ENCODE measurements around the gene ZBTB42.

The ZBTB42 gene

GRCh38 chr14:104757681-104758392, 43.1 kb upstream of the ZBTB42 start:
- peaks cover 62% of the 10 kb centered on the region for H3K79me2 ChIP-seq (ENCODE audit: control insufficient read depth, insufficient read depth, low read length, unreplicated experiment)
- no peak overlapping the region for H3K4me3 ChIP-seq (ENCODE audit: low read depth, low read length)
- no peak overlapping the region for H2AFZ ChIP-seq (ENCODE audit: low read length, unreplicated experiment)
- peaks cover 8% of the 10 kb centered on the region for H3K4me1 ChIP-seq (ENCODE audit: control insufficient read depth, insufficient read depth, low read length, unreplicated experiment)
- peaks cover 15% of the 10 kb centered on the region; the same call in 1 of the 2 replicates for H3K36me3 ChIP-seq (ENCODE audit: insufficient read depth, low read length)
- no peak overlapping the region for H3K27ac ChIP-seq (ENCODE audit: low read depth, low read length)
- no peaks in the 10 kb centered on the region for H3K27me3 ChIP-seq (ENCODE audit: insufficient read depth, low read length)

- Histone ChIP-seq H3K27me3 (ENCODE audit: insufficient read depth, low read length) (no peaks in the 10 kb centered on the region), H2AFZ (ENCODE audit: low read length, unreplicated experiment) (no peak overlapping the region), H3K4me1 (ENCODE audit: control insufficient read depth, insufficient read depth, low read length, unreplicated experiment) (peaks cover 4% of the 10 kb centered on the region), H3K27ac (ENCODE audit: low read depth, low read length) (no peak overlapping the region), H3K36me3 (ENCODE audit: insufficient read depth, low read length) (peaks cover 15% of the 10 kb centered on the region; the same call in 1 of the 2 replicates), H3K4me3 (ENCODE audit: low read depth, low read length) (no peak overlapping the region), H3K79me2 (ENCODE audit: control insufficient read depth, insufficient read depth, low read length, unreplicated experiment) (peaks cover 48% of the 10 kb centered on the region)
These were observed 41.6 kb upstream of the ZBTB42 start for GRCh38 chr14:104758981-104759969.

DNA sequence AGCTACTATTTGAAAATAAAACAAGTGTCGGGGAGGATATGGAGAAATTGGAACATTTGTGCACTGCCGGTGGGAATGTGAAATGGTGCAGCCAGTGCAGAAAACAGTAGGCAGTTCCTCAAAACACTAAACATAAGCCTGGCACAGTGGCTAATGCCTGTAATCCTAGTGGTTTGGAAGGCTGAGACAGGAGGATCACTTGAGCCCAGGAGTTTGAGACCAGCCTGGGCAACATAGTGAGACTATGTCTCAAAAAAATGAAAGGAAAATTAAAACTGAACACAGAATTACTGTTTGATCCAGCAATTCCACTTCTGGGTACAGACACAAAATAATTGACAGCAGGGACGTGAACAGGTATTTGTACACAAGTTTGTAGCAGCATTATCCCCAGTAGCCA, 35.4 kb upstream of the ZBTB42 start:
- H3K79me2 ChIP-seq (ENCODE audit: control insufficient read depth, insufficient read depth, low read length, unreplicated experiment), result no peaks in the 10 kb centered on the region
- H3K4me3 ChIP-seq (ENCODE audit: low read depth, low read length), result no peak overlapping the region
- no peaks in the 10 kb centered on the region for H3K27me3 ChIP-seq (ENCODE audit: insufficient read depth, low read length)
- H3K4me1 ChIP-seq (ENCODE audit: control insufficient read depth, insufficient read depth, low read length, unreplicated experiment), result peaks cover 5% of the 10 kb centered on the region
- H3K27ac ChIP-seq (ENCODE audit: low read depth, low read length), result no peak overlapping the region
- H3K36me3 ChIP-seq (ENCODE audit: insufficient read depth, low read length), result peaks cover 13% of the 10 kb centered on the region; the same call in 1 of the 2 replicates
- no peak overlapping the region for H2AFZ ChIP-seq (ENCODE audit: low read length, unreplicated experiment)

GRCh38 chr14:104766256-104766862, 34.5 kb upstream of the ZBTB42 start:
- Histone ChIP-seq H3K4me3 (ENCODE audit: low read depth, low read length) (no peak overlapping the region), H3K36me3 (ENCODE audit: insufficient read depth, low read length) (peaks cover 21% of the 10 kb centered on the region; the same call in 1 of the 2 replicates), H3K27me3 (ENCODE audit: insufficient read depth, low read length) (no peaks in the 10 kb centered on the region), H2AFZ (ENCODE audit: low read length, unreplicated experiment) (no peak overlapping the region), H3K79me2 (ENCODE audit: control insufficient read depth, insufficient read depth, low read length, unreplicated experiment) (no peaks in the 10 kb centered on the region), H3K4me1 (ENCODE audit: control insufficient read depth, insufficient read depth, low read length, unreplicated experiment) (peaks cover 5% of the 10 kb centered on the region), H3K27ac (ENCODE audit: low read depth, low read length) (no peak overlapping the region)

- Histone ChIP-seq H3K36me3 (ENCODE audit: insufficient read depth, low read length) (peaks cover 24% of the 10 kb centered on the region; the same call in 1 of the 2 replicates), H3K4me3 (ENCODE audit: low read depth, low read length) (no peak overlapping the region), H3K79me2 (ENCODE audit: control insufficient read depth, insufficient read depth, low read length, unreplicated experiment) (no peaks in the 10 kb centered on the region), H3K27me3 (ENCODE audit: insufficient read depth, low read length) (no peaks in the 10 kb centered on the region), H2AFZ (ENCODE audit: low read length, unreplicated experiment) (no peak overlapping the region), H3K4me1 (ENCODE audit: control insufficient read depth, insufficient read depth, low read length, unreplicated experiment) (peaks cover 5% of the 10 kb centered on the region), H3K27ac (ENCODE audit: low read depth, low read length) (no peak overlapping the region)
These were observed 33.9 kb upstream of the ZBTB42 start for GRCh38 chr14:104766863-104767633.

DNA sequence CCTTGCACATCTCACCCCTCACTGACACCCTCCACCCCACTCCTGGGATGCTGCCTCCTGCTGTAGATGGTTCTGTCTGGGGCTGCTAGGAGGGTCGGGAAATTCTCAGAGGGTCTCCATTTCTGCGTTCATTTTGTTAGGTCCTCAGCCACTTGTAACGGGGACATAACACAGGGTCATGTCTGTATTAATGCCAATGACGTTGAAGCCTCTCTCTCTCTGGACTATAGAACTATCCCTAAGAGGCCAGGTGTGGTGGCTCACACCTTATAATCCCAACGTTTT, 33.3 kb upstream of the ZBTB42 start:
- no peak overlapping the region for H3K27ac ChIP-seq (ENCODE audit: low read depth, low read length)
- no peaks in the 10 kb centered on the region for H3K79me2 ChIP-seq (ENCODE audit: control insufficient read depth, insufficient read depth, low read length, unreplicated experiment)
- no peak overlapping the region for H2AFZ ChIP-seq (ENCODE audit: low read length, unreplicated experiment)
- peaks cover 25% of the 10 kb centered on the region; the same call in 1 of the 2 replicates for H3K36me3 ChIP-seq (ENCODE audit: insufficient read depth, low read length)
- H3K4me1 ChIP-seq (ENCODE audit: control insufficient read depth, insufficient read depth, low read length, unreplicated experiment), result peaks cover 5% of the 10 kb centered on the region
- H3K27me3 ChIP-seq (ENCODE audit: insufficient read depth, low read length), result no peaks in the 10 kb centered on the region
- no peak overlapping the region for H3K4me3 ChIP-seq (ENCODE audit: low read depth, low read length)

GRCh38 chr14:104768437-104769323, 32.2 kb upstream of the ZBTB42 start:
- Histone ChIP-seq H3K27me3 (ENCODE audit: insufficient read depth, low read length) (no peaks in the 10 kb centered on the region), H3K4me1 (ENCODE audit: control insufficient read depth, insufficient read depth, low read length, unreplicated experiment) (peaks cover 5% of the 10 kb centered on the region), H3K36me3 (ENCODE audit: insufficient read depth, low read length) (peaks cover 34% of the 10 kb centered on the region; the same call in 1 of the 2 replicates), H2AFZ (ENCODE audit: low read length, unreplicated experiment) (no peak overlapping the region), H3K4me3 (ENCODE audit: low read depth, low read length) (no peak overlapping the region), H3K79me2 (ENCODE audit: control insufficient read depth, insufficient read depth, low read length, unreplicated experiment) (no peaks in the 10 kb centered on the region), H3K27ac (ENCODE audit: low read depth, low read length) (no peak overlapping the region)

- H3K27me3 ChIP-seq (ENCODE audit: insufficient read depth, low read length), result no peaks in the 10 kb centered on the region
- no peaks in the 10 kb centered on the region for H3K79me2 ChIP-seq (ENCODE audit: control insufficient read depth, insufficient read depth, low read length, unreplicated experiment)
- H3K27ac ChIP-seq (ENCODE audit: low read depth, low read length), result no peak overlapping the region
- peaks cover 34% of the 10 kb centered on the region; the same call in 1 of the 2 replicates for H3K36me3 ChIP-seq (ENCODE audit: insufficient read depth, low read length)
- peaks cover 5% of the 10 kb centered on the region for H3K4me1 ChIP-seq (ENCODE audit: control insufficient read depth, insufficient read depth, low read length, unreplicated experiment)
- no peak overlapping the region for H2AFZ ChIP-seq (ENCODE audit: low read length, unreplicated experiment)
- no peak overlapping the region for H3K4me3 ChIP-seq (ENCODE audit: low read depth, low read length)
These were observed 31.4 kb upstream of the ZBTB42 start for GRCh38 chr14:104769324-104770071.

DNA sequence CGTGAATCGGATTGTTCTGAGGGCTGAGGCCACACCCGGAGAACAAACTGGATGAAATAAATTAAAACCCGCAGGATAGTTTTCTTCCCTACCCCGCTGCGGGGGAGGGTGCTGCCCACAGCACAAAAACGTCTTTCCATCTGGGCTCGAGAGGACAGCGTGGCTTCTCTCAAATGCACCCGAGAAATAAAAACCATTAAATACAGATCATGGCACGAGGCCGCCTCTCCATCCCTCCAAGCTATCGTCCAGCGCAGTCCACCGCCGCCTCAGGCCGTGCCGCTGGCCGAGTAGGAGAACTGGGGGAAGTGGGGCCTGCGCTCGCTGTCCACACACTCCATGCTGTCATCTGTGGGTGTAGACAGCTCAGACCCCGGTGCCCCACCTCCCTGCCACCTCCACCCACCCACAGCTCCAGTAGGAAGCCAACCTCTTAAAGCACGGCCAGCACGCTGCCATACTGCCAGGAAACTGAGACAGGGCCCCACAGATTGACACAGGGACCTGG, 30.8 kb upstream of the ZBTB42 start:
- H3K36me3 ChIP-seq (ENCODE audit: insufficient read depth, low read length), result peaks cover 34% of the 10 kb centered on the region; the same call in 1 of the 2 replicates
- no peak overlapping the region for H3K4me3 ChIP-seq (ENCODE audit: low read depth, low read length)
- no peaks in the 10 kb centered on the region for H3K27me3 ChIP-seq (ENCODE audit: insufficient read depth, low read length)
- no peak overlapping the region for H3K27ac ChIP-seq (ENCODE audit: low read depth, low read length)
- H3K4me1 ChIP-seq (ENCODE audit: control insufficient read depth, insufficient read depth, low read length, unreplicated experiment), result peaks cover 5% of the 10 kb centered on the region
- H2AFZ ChIP-seq (ENCODE audit: low read length, unreplicated experiment), result no peak overlapping the region
- no peaks in the 10 kb centered on the region for H3K79me2 ChIP-seq (ENCODE audit: control insufficient read depth, insufficient read depth, low read length, unreplicated experiment)
